ENCODE data around the gene APP. TPM values are rescaled to one million over a fixed set of nuclear protein-coding genes. Genes with fewer than 3 reads are reported as not detected.

APP gene
- total and polyA plus RNA-seq, 2 experiments from 2014 or later: 55.7 to 316 TPM

GRCh38 chr21:25934771-25935224 is 235.8 kb downstream of the APP start:
- Histone ChIP-seq H3K27ac (peak overlapping the region; percentile 50), H3K36me3 (replicated peaks; ENCODE audit: insufficient read depth, low read depth) (no peaks in the 10 kb centered on the region), H3K4me2 (no peak overlapping the region), H4K20me1 (ENCODE audit: insufficient read depth, poor library complexity, severe bottlenecking) (no peaks in the 10 kb centered on the region), H2AFZ (no peak overlapping the region), H3K9me2 (replicated peaks; ENCODE audit: insufficient read depth) (no peaks in the 10 kb centered on the region), H3K9me3 (ENCODE audit: low read depth) (no peaks in the 10 kb centered on the region), H3K4me3 (no peak overlapping the region), H3K79me2 (no peaks in the 10 kb centered on the region), H3K4me1 (ENCODE audit: insufficient read depth) (peaks cover 7% of the 10 kb centered on the region), H3K27me3 (no peaks in the 10 kb centered on the region)
- TF ChIP-seq EZH2phosphoT487 (IDR thresholded peaks at IDR 0.05; ENCODE audit: low read depth, severe bottlenecking, unreplicated experiment): no peak
- no peak for TF ChIP-seq EZH2 (IDR thresholded peaks at IDR 0.05; ENCODE audit: borderline replicate concordance)
- TF ChIP-seq CTCF (IDR thresholded peaks at IDR 0.05; ENCODE audit: poor library complexity): no peak
- 77% methylated on average over 4 of the region's 4 CpGs for WGBS (ENCODE audit: low lambda C conversion rate, missing lambda C conversion rate)
- peak; percentile 27 for DNase-seq (ENCODE audit: low spot score)

GRCh38 chr21:25934130-25934529 is 236.4 kb downstream of the APP start:
- Histone ChIP-seq H3K9me2 (replicated peaks; ENCODE audit: insufficient read depth) (no peaks in the 10 kb centered on the region), H3K79me2 (no peaks in the 10 kb centered on the region), H3K4me3 (no peak overlapping the region), H3K4me1 (ENCODE audit: insufficient read depth) (peaks cover 7% of the 10 kb centered on the region), H3K4me2 (no peak overlapping the region), H3K27me3 (no peaks in the 10 kb centered on the region), H3K27ac (no peak overlapping the region), H2AFZ (no peak overlapping the region), H4K20me1 (ENCODE audit: insufficient read depth, poor library complexity, severe bottlenecking) (no peaks in the 10 kb centered on the region), H3K36me3 (replicated peaks; ENCODE audit: insufficient read depth, low read depth) (no peaks in the 10 kb centered on the region), H3K9me3 (ENCODE audit: low read depth) (no peaks in the 10 kb centered on the region)
- 87% methylated on average over 6 of the region's 6 CpGs for WGBS (ENCODE audit: low lambda C conversion rate, missing lambda C conversion rate)
- TF ChIP-seq CTCF (IDR thresholded peaks at IDR 0.05; ENCODE audit: poor library complexity): no peak
- TF ChIP-seq EZH2 (IDR thresholded peaks at IDR 0.05; ENCODE audit: borderline replicate concordance): no peak
- no peak for DNase-seq (ENCODE audit: low spot score)

GRCh38 chr21:25931765-25932164 is 238.8 kb downstream of the APP start:
- no peak for DNase-seq (ENCODE audit: low spot score)
- H2AFZ ChIP-seq: no peak overlapping the region
- no peaks in the 10 kb centered on the region for H3K36me3 ChIP-seq (replicated peaks; ENCODE audit: insufficient read depth, low read depth)
- no peak for TF ChIP-seq EZH2 (IDR thresholded peaks at IDR 0.05; ENCODE audit: borderline replicate concordance)
- no peak for TF ChIP-seq CTCF (IDR thresholded peaks at IDR 0.05; ENCODE audit: poor library complexity)
- TF ChIP-seq EZH2phosphoT487 (IDR thresholded peaks at IDR 0.05; ENCODE audit: low read depth, severe bottlenecking, unreplicated experiment): no peak
- no peaks in the 10 kb centered on the region for H3K9me2 ChIP-seq (replicated peaks; ENCODE audit: insufficient read depth)
- no peaks in the 10 kb centered on the region for H3K4me1 ChIP-seq (ENCODE audit: insufficient read depth)
- no peak overlapping the region for H3K4me3 ChIP-seq
- peaks cover 2% of the 10 kb centered on the region for H3K79me2 ChIP-seq
- H3K27me3 ChIP-seq: no peaks in the 10 kb centered on the region
- H4K20me1 ChIP-seq (ENCODE audit: insufficient read depth, poor library complexity, severe bottlenecking): no peaks in the 10 kb centered on the region
- 87% methylated on average over 3 of the region's 3 CpGs for WGBS (ENCODE audit: low lambda C conversion rate, missing lambda C conversion rate)
- no peak overlapping the region for H3K4me2 ChIP-seq
- no peak overlapping the region for H3K27ac ChIP-seq
- no peaks in the 10 kb centered on the region for H3K9me3 ChIP-seq (ENCODE audit: low read depth)
